ENCODE data around the gene BBX. TPM values are rescaled to one million over a fixed set of nuclear protein-coding genes. Genes with fewer than 3 reads are reported as not detected.

Gene BBX
- total and polyA plus RNA-seq, 9 donors, result 21.7 to 51.3 (median 41.5) TPM

DNA sequence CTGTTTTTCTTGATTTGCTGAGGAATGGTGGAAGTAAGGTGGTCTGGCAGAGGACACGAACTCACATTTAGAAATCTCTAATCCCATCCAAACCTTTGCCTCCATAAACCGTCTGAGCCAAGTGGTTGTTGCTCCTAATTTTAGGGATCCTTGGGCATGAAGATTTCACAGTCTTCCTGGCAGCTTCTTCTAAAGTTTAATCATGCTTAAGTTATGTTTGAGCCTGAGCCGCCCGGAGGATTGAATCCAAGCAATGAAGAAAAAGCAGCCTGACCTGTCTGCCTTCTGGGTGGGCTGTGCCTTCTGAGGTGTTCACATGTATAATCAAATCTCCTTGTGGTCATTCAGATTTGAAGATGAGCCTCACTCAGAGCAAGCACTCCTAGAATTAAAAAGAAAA is 319.1 kb downstream of the BBX start:
- H3K9me3 ChIP-seq (replicated peaks; ENCODE audit: control insufficient read depth, low read depth, low read length), result no peaks in the 10 kb centered on the region
- no peak for DNase-seq
- H3K4me3 ChIP-seq (ENCODE audit: low read length), result no peak overlapping the region

DNA sequence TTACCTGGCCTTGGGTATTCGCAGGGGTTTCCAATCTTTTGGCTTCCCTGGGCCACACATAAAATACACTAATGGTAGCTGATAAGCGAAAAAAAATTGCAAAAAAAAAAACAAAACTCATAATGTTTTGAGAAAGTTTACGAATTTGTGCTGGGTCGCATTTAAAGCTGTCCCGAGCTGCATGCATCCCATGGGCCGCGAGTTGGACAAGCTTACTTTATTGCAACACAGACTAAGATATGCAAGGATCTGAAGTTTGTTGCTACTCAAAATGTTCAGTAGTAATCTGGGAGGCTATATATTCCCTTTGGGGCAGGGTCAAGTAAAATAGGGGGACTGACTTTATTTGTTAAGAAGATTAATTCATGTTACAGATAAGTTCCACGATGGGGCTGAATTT is 320.2 kb downstream of the BBX start:
- Histone ChIP-seq H3K4me1 (ENCODE audit: control insufficient read depth, insufficient read depth, low read length) (no peaks in the 10 kb centered on the region), H3K27ac (ENCODE audit: low read length) (no peak overlapping the region), H3K36me3 (ENCODE audit: control insufficient read depth, insufficient read depth, low read length) (no peaks in the 10 kb centered on the region), H3K9me3 (replicated peaks; ENCODE audit: control insufficient read depth, low read depth, low read length) (no peaks in the 10 kb centered on the region), H3K4me3 (ENCODE audit: low read length) (no peak overlapping the region), H3K27me3 (ENCODE audit: control insufficient read depth, insufficient read depth, low read length) (no peaks in the 10 kb centered on the region)
- no peak for DNase-seq
- 96% methylated on average over 4 of the region's 8 CpGs for WGBS (ENCODE audit: insufficient coverage)

More for the DNA sequence above, 319.1 kb downstream of the BBX start:
- H3K27ac ChIP-seq (ENCODE audit: low read length), result no peak overlapping the region
- H3K36me3 ChIP-seq (ENCODE audit: control insufficient read depth, insufficient read depth, low read length), result no peaks in the 10 kb centered on the region
- no CpG with 5 or more reads among the region's 4 CpGs for WGBS (ENCODE audit: insufficient coverage)
- H3K27me3 ChIP-seq (ENCODE audit: control insufficient read depth, insufficient read depth, low read length), result no peaks in the 10 kb centered on the region
- H3K4me1 ChIP-seq (ENCODE audit: control insufficient read depth, insufficient read depth, low read length), result no peaks in the 10 kb centered on the region

DNA sequence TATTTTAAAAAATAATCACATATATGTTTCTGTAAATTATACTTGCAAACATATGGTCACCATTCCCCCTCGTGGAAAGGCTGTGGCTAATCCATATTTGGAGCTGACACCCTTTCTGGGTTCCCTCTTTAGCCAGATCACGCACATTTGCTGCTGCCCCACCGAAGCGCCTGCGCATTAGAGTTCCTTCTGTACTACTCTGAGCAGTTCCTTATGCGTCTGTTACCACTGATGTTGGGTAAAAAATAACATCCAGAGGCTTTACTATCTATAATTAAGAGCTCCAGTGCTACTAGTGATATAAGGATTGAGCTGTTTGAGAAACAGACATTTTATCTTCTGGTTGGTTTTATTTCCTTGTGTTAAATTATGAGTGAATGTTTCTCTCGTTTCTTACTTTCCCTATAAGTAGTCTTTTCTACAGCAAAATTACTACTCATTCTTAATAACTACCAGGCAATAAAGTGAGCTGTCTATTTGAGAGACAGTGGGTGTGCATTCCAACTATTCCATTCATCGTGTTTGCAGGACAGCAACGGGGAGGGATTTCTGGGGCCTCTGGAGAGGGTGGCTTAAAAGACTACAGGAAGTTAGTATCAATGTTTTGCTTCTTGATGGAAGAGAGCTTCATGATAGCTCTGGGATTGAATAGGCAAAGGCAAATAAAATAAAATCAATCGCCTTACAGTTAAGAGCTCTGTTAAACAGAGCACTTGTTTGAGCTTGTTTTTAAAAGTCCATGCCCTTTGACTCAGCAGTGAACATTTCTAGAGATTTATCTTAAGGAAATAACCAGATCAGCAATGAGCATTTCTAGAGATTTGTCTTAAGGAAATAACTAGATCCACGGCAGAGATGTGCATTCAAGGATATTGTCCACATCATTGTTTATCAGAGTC is 322.9 kb downstream of the BBX start:
- no peak overlapping the region for H3K27ac ChIP-seq (ENCODE audit: low read length)
- no peaks in the 10 kb centered on the region for H3K27me3 ChIP-seq (ENCODE audit: control insufficient read depth, insufficient read depth, low read length)
- H3K4me3 ChIP-seq (ENCODE audit: low read length), result no peak overlapping the region
- no peaks in the 10 kb centered on the region for H3K4me1 ChIP-seq (ENCODE audit: control insufficient read depth, insufficient read depth, low read length)
- no peak for DNase-seq
- H3K36me3 ChIP-seq (ENCODE audit: control insufficient read depth, insufficient read depth, low read length), result no peaks in the 10 kb centered on the region
- 60% methylated on average over 1 of the region's 11 CpGs for WGBS (ENCODE audit: insufficient coverage)
- H3K9me3 ChIP-seq (replicated peaks; ENCODE audit: control insufficient read depth, low read depth, low read length), result no peaks in the 10 kb centered on the region

- H3K9me3 ChIP-seq (replicated peaks; ENCODE audit: control insufficient read depth, low read depth, low read length), result no peaks in the 10 kb centered on the region
- no peak overlapping the region for H3K27ac ChIP-seq (ENCODE audit: low read length)
- H3K36me3 ChIP-seq (ENCODE audit: control insufficient read depth, insufficient read depth, low read length), result no peaks in the 10 kb centered on the region
- H3K27me3 ChIP-seq (ENCODE audit: control insufficient read depth, insufficient read depth, low read length), result no peaks in the 10 kb centered on the region
- DNase-seq, result peak; percentile 48
- H3K4me1 ChIP-seq (ENCODE audit: control insufficient read depth, insufficient read depth, low read length), result no peaks in the 10 kb centered on the region
- WGBS (ENCODE audit: insufficient coverage), result 48% methylated on average over 2 of the region's 10 CpGs
- H3K4me3 ChIP-seq (ENCODE audit: low read length), result no peak overlapping the region
These were observed 323.6 kb downstream of the BBX start for GRCh38 chr3:107846279-107846852.

DNA sequence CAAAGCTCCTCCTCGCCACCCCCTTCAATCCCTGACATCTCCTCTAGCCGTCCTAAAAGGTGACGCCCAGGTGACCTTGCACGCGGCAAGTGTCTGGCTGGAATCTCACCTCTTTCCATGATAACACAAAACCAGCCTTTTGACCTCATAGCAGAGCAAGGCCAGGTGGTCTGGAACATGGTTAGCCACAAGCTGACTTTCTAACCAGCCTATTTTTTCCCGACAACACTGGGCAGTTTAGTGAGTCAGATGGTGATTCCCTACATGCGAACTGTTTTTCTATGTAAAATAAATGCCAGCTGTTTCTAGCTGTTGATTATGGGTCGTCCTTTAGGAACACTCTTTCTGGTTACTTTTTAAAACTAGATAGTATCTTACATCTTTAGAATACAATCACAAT is 325.0 kb downstream of the BBX start:
- Histone ChIP-seq H3K36me3 (ENCODE audit: control insufficient read depth, insufficient read depth, low read length) (no peaks in the 10 kb centered on the region), H3K4me3 (ENCODE audit: low read length) (no peak overlapping the region), H3K27ac (ENCODE audit: low read length) (no peak overlapping the region), H3K27me3 (ENCODE audit: control insufficient read depth, insufficient read depth, low read length) (no peaks in the 10 kb centered on the region), H3K4me1 (ENCODE audit: control insufficient read depth, insufficient read depth, low read length) (no peaks in the 10 kb centered on the region), H3K9me3 (replicated peaks; ENCODE audit: control insufficient read depth, low read depth, low read length) (no peaks in the 10 kb centered on the region)
- DNase-seq, result no peak
- WGBS (ENCODE audit: insufficient coverage), result 95% methylated on average over 4 of the region's 8 CpGs

- Histone ChIP-seq H3K36me3 (ENCODE audit: control insufficient read depth, insufficient read depth, low read length) (no peaks in the 10 kb centered on the region), H3K27me3 (ENCODE audit: control insufficient read depth, insufficient read depth, low read length) (no peaks in the 10 kb centered on the region), H3K27ac (ENCODE audit: low read length) (no peak overlapping the region), H3K4me3 (ENCODE audit: low read length) (no peak overlapping the region), H3K9me3 (replicated peaks; ENCODE audit: control insufficient read depth, low read depth, low read length) (no peaks in the 10 kb centered on the region), H3K4me1 (ENCODE audit: control insufficient read depth, insufficient read depth, low read length) (no peaks in the 10 kb centered on the region)
- whole genome bisulfite sequencing (ENCODE audit: insufficient coverage), result 100% methylated on average over 1 of the region's 5 CpGs
- no peak for DNase-seq
These were observed 325.7 kb downstream of the BBX start for GRCh38 chr3:107848351-107848915.

GRCh38 chr3:107850681-107851080 is 327.9 kb downstream of the BBX start:
- no peak overlapping the region for H3K4me3 ChIP-seq (ENCODE audit: low read length)
- no CpG with 5 or more reads among the region's 2 CpGs for WGBS (ENCODE audit: insufficient coverage)
- no peak overlapping the region for H3K27ac ChIP-seq (ENCODE audit: low read length)
- H3K36me3 ChIP-seq (ENCODE audit: control insufficient read depth, insufficient read depth, low read length), result no peaks in the 10 kb centered on the region
- no peaks in the 10 kb centered on the region for H3K9me3 ChIP-seq (replicated peaks; ENCODE audit: control insufficient read depth, low read depth, low read length)
- DNase-seq, result no peak
- no peaks in the 10 kb centered on the region for H3K4me1 ChIP-seq (ENCODE audit: control insufficient read depth, insufficient read depth, low read length)
- H3K27me3 ChIP-seq (ENCODE audit: control insufficient read depth, insufficient read depth, low read length), result no peaks in the 10 kb centered on the region

GRCh38 chr3:107853821-107854220 is 331.1 kb downstream of the BBX start:
- Histone ChIP-seq H3K27ac (ENCODE audit: low read length) (no peak overlapping the region), H3K9me3 (replicated peaks; ENCODE audit: control insufficient read depth, low read depth, low read length) (no peaks in the 10 kb centered on the region), H3K4me3 (ENCODE audit: low read length) (no peak overlapping the region), H3K4me1 (ENCODE audit: control insufficient read depth, insufficient read depth, low read length) (no peaks in the 10 kb centered on the region), H3K27me3 (ENCODE audit: control insufficient read depth, insufficient read depth, low read length) (no peaks in the 10 kb centered on the region), H3K36me3 (ENCODE audit: control insufficient read depth, insufficient read depth, low read length) (no peaks in the 10 kb centered on the region)
- DNase-seq, result no peak

DNA sequence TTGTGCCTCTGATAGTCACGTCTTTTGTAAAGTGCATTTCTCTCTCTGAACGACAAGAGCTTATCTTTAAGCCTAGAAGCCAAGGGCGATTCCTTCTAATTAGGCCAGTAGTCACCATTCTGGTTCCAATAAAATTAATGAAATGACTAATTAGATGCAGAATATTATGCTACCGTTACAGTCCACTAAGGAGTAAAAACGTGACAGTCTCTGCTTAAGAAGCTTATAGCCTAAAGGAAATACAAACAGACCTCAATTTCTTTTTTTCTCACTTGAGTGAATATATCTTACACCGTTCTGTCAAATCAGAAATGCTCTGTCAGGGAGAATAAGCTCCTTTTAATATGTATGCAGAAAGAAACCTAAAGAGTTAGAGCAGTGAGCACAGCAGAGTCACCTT is 332.0 kb downstream of the BBX start:
- no peaks in the 10 kb centered on the region for H3K4me1 ChIP-seq (ENCODE audit: control insufficient read depth, insufficient read depth, low read length)
- H3K36me3 ChIP-seq (ENCODE audit: control insufficient read depth, insufficient read depth, low read length), result no peaks in the 10 kb centered on the region
- 83% methylated on average over 1 of the region's 6 CpGs for WGBS (ENCODE audit: insufficient coverage)
- H3K9me3 ChIP-seq (replicated peaks; ENCODE audit: control insufficient read depth, low read depth, low read length), result no peaks in the 10 kb centered on the region
- no peaks in the 10 kb centered on the region for H3K27me3 ChIP-seq (ENCODE audit: control insufficient read depth, insufficient read depth, low read length)
- DNase-seq, result no peak
- H3K4me3 ChIP-seq (ENCODE audit: low read length), result no peak overlapping the region
- H3K27ac ChIP-seq (ENCODE audit: low read length), result no peak overlapping the region

DNA sequence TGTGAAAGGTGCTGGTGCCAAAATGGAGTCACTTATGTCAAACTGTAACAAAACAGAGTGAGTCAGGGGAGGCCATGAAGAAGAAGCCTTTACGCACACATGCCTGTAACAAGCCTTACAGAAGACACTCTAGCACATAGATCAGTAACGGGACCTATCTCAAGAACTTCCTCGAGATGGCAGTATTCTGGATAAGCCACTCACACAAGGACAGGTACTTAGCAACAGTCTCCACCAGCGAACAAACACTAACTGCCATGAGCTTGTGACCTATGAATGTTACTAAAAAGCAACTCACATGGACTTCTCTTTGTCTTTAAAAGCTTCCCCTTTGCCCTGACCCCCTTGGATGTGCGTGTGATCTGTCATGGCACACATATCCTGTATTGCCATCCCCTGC is 332.9 kb downstream of the BBX start:
- Histone ChIP-seq H3K9me3 (replicated peaks; ENCODE audit: control insufficient read depth, low read depth, low read length) (no peaks in the 10 kb centered on the region), H3K27me3 (ENCODE audit: control insufficient read depth, insufficient read depth, low read length) (no peaks in the 10 kb centered on the region), H3K36me3 (ENCODE audit: control insufficient read depth, insufficient read depth, low read length) (no peaks in the 10 kb centered on the region), H3K27ac (ENCODE audit: low read length) (no peak overlapping the region), H3K4me1 (ENCODE audit: control insufficient read depth, insufficient read depth, low read length) (no peaks in the 10 kb centered on the region), H3K4me3 (ENCODE audit: low read length) (no peak overlapping the region)
- DNase-seq, result no peak
- 66% methylated on average over 4 of the region's 5 CpGs for WGBS (ENCODE audit: insufficient coverage)

Measured in muscle of leg (tissue), 11 donors.